Lower leg skin (tissue), 4 donors: ENCODE results near the gene COL9A3. TPM values are rescaled to one million over a fixed set of nuclear protein-coding genes. Genes with fewer than 3 reads are reported as not detected.

Experiments used
- DNase-seq, 2 donors: peaks; one replicate each; pipeline ENCODE4 v3.0.0-alpha.2; 2019; ENCODE audit warnings: low spot score in 2 of 2
- H3K4me3 ChIP-seq: fragments of 200-600 bp; sonication (generic); 2 replicates; pipeline ENCODE4 v1.5.1; 2017; ENCODE audit warnings: mild to moderate bottlenecking, low read depth; ENCODE audit not compliant: poor library complexity, severe bottlenecking
- CTCF ChIP-seq, 3 donors: fragments of 450-650 bp; IDR thresholded peaks; one replicate each; pipeline ENCODE4 v1.5.1; 2016; ENCODE audit warnings: antibody characterized with exemption in 3 of 3, mild to moderate bottlenecking in 3 of 3, moderate library complexity in 2 of 3
- POLR2A ChIP-seq, 2 donors: fragments of 450-650 bp; IDR thresholded peaks; one replicate each; pipeline ENCODE4 v1.6.1; 2016 to 2017; ENCODE audit warnings: antibody characterized with exemption in 2 of 2, mild to moderate bottlenecking in 1 of 2, moderate library complexity in 1 of 2
- WGBS, 2 donors: methylation state at CpG; one replicate each; pipeline ENCODE4 v1.1.5; 2018; 5-methylcytosine and 5-hydroxymethylcytosine counted together
- intact Hi-C: fragments of 100-400 bp; cut with DNase I; formaldehyde crosslinking; loops from one replicate; pipeline ENCODE4 v1.15.0; 2023; ENCODE audit warnings: low total_unique reads
- total RNA-seq, 4 donors: library from RNA; depleted of rRNA; stranded (reverse); fragments of >200 nt; gene quantifications; one replicate each; pipeline ENCODE4 v1.1.0, GENCODE V29; 2016

COL9A3 gene
- total RNA-seq, 4 donors from 2014 or later: 5.6 to 14.1 (median 10.8) TPM

GRCh38 chr20:62878244-62879038, 61.6 kb downstream of the COL9A3 start:
- H3K4me3 ChIP-seq: no peak overlapping the region
- DNase-seq: no peak
- intact Hi-C loops: loop anchor here (10.0 kb wide), 1 partner anchor 126 kb away; the partner anchor contains the start of gene BHLHE23
- WGBS, 2 donors: 86 to 87% methylated on average over 20 of the region's 20 CpGs
- TF ChIP-seq CTCF (IDR thresholded peaks at IDR 0.05) (no peak), POLR2A (IDR thresholded peaks at IDR 0.05) (no peak)

GRCh38 chr20:62879275-62880146, 62.7 kb downstream of the COL9A3 start:
- intact Hi-C loops: loop anchor here (10.0 kb wide), 1 partner anchor 125 kb away; the partner anchor contains the start of gene BHLHE23

GRCh38 chr20:62880147-62880934, 63.5 kb downstream of the COL9A3 start:
- WGBS, 2 donors: 92 to 93% methylated on average over 37 of the region's 37 CpGs
- no peak for TF ChIP-seq POLR2A (IDR thresholded peaks at IDR 0.05)
- TF ChIP-seq CTCF (IDR thresholded peaks at IDR 0.05): no peak
- H3K4me3 ChIP-seq: no peak overlapping the region
- no peak for DNase-seq
- intact Hi-C loops: no loop called here

More at GRCh38 chr20:62879275-62880146, 62.7 kb downstream of the COL9A3 start:
- TF ChIP-seq CTCF (IDR thresholded peaks at IDR 0.05): no peak
- no peak for TF ChIP-seq POLR2A (IDR thresholded peaks at IDR 0.05)
- DNase-seq: no peak
- WGBS, 2 donors: 80 to 81% methylated on average over 77 to 80 of the region's 80 CpGs
- no peak overlapping the region for H3K4me3 ChIP-seq

GRCh38 chr20:62880935-62881661, 64.2 kb downstream of the COL9A3 start:
- no peak for DNase-seq
- no peak overlapping the region for H3K4me3 ChIP-seq
- intact Hi-C loops: no loop called here
- TF ChIP-seq CTCF (IDR thresholded peaks at IDR 0.05): no peak
- TF ChIP-seq POLR2A (IDR thresholded peaks at IDR 0.05): no peak
- 94 to 95% methylated on average over 27 to 45 of the region's 45 CpGs for WGBS, 2 donors
